PC-9 (cell line): Measurements from ENCODE around the gene GIMAP1. TPM values are rescaled to one million over a fixed set of nuclear protein-coding genes. Genes with fewer than 3 reads are reported as not detected.

Experiments used
- BruUV-seq: library from RNA; stranded (reverse); fragments of 400-500 nt; replicated peaks from 2 replicates; lab custom pipeline; 2021; lab: Mats Ljungman, UMichigan
- CTCF ChIA-PET: fragments of 300-600 bp; sonication (Branson Sonifier 250); formaldehyde crosslinking; loops from one replicate; lab custom pipeline; 2022; ENCODE audit warnings: antibody characterized with exemption; lab: Charles Lee
- POLR2A ChIA-PET: fragments of 300-600 bp; sonication (Branson Sonifier 250); formaldehyde crosslinking; loops from one replicate; lab custom pipeline; 2022; ENCODE audit warnings: antibody characterized with exemption; ENCODE audit not compliant: unreplicated experiment; lab: Charles Lee
- DNase-seq, 2 experiments: peaks; one replicate each; pipeline versions ENCODE4 v3.0.0 to v3.0.0-alpha.2; 2015 to 2022; ENCODE audit warnings: mixed read lengths in 1 of 2
- H2AFZ ChIP-seq: fragments of 200-600 bp; sonication (generic); 2 replicates; pipeline ENCODE4 v1.8.1; 2017; ENCODE audit warnings: antibody characterized with exemption
- H3F3A ChIP-seq: fragments of 200-600 bp; sonication (generic); 2 replicates; pipeline ENCODE4 v1.8.1; 2017; ENCODE audit warnings: antibody characterized with exemption, mild to moderate bottlenecking, low read depth; ENCODE audit not compliant: insufficient read depth
- H3K27ac ChIP-seq: fragments of 200-600 bp; sonication (generic); 2 replicates; pipeline ENCODE4 v1.6.1; 2016; ENCODE audit warnings: mixed run types
- H3K27me3 ChIP-seq: fragments of 200-600 bp; sonication (generic); 2 replicates; pipeline ENCODE4 v1.6.1; 2016; ENCODE audit warnings: low read depth, mixed run types; ENCODE audit not compliant: insufficient read depth
- H3K36me3 ChIP-seq: fragments of 200-600 bp; sonication (generic); 2 replicates; pipeline ENCODE4 v1.6.1; 2016; ENCODE audit warnings: low read depth, mixed run types
- H3K4me1 ChIP-seq: fragments of 200-600 bp; sonication (generic); replicated peaks from 2 replicates; pipeline ENCODE4 v1.6.1; 2016; ENCODE audit warnings: mixed run types; ENCODE audit not compliant: insufficient read depth
- H3K4me2 ChIP-seq: fragments of 200-600 bp; sonication (generic); 2 replicates; pipeline ENCODE4 v1.6.1; 2017; ENCODE audit warnings: mixed run types
- H3K4me3 ChIP-seq: fragments of 200-600 bp; sonication (generic); 2 replicates; pipeline ENCODE4 v1.6.1; 2016; ENCODE audit warnings: mixed run types
- H3K79me2 ChIP-seq: fragments of 200-600 bp; sonication (generic); 2 replicates; pipeline ENCODE4 v1.6.1; 2017; ENCODE audit warnings: low read depth, mixed run types
- H3K9me2 ChIP-seq: fragments of 200-600 bp; sonication (generic); 2 replicates; pipeline ENCODE4 v1.8.1; 2017; ENCODE audit warnings: mild to moderate bottlenecking; ENCODE audit not compliant: insufficient read depth
- H3K9me3 ChIP-seq: fragments of 200-600 bp; sonication (generic); 2 replicates; pipeline ENCODE4 v1.8.1; 2016; ENCODE audit warnings: low read depth; ENCODE audit not compliant: insufficient read depth
- H4K20me1 ChIP-seq: fragments of 200-600 bp; sonication (generic); 2 replicates; pipeline ENCODE4 v1.8.1; 2017; ENCODE audit not compliant: insufficient read depth
- CTCF ChIP-seq: fragments of 200-600 bp; sonication (generic); conservative IDR thresholded peaks from 2 replicates; pipeline ENCODE4 v1.6.1; 2017; ENCODE audit warnings: mixed run types, antibody characterized with exemption, mild to moderate bottlenecking, moderate library complexity
- EZH2 ChIP-seq: fragments of 200-600 bp; sonication (generic); IDR thresholded peaks from 2 replicates; pipeline ENCODE4 v1.8.0; 2017; ENCODE audit warnings: antibody characterized with exemption, low read depth
- intact Hi-C: fragments of 100-400 bp; cut with micrococcal nuclease; formaldehyde crosslinking; loops from one replicate; pipeline ENCODE4 v1.10.0; 2022; ENCODE audit not compliant: unreplicated experiment
- total RNA-seq: library from RNA; stranded (reverse); gene quantifications from 2 replicates; pipeline ENCODE4 v1.2.3, GENCODE V29; 2021

GIMAP1 gene
- total RNA-seq, 1 experiment from 2014 or later = not detected

GRCh38 chr7:150685219-150686029 is 31.0 kb upstream of the GIMAP1 start, which contains the start of gene GIMAP2:
GIMAP2 (plus strand) TSS chr7:150685706; CDS start chr7:150687060, 1,354 bp downstream.
- peak within 1 kb of the TSS; percentile 75 for H3K4me2 ChIP-seq
- peaks cover 32% of the 10 kb centered on the region; the same call in 1 of the 2 replicates for H3K27me3 ChIP-seq
- DNase-seq = no peak
- H2AFZ ChIP-seq = peak within 1 kb of the TSS; percentile 67
- intact Hi-C loops = no loop called here
- ChIA-PET POLR2A (no interaction called here), CTCF (no interaction called here)
- no peaks in the 10 kb centered on the region for H3K36me3 ChIP-seq
- H3K9me3 ChIP-seq = peaks cover 3% of the 10 kb centered on the region; the same call in 1 of the 2 replicates
- H4K20me1 ChIP-seq = no peaks in the 10 kb centered on the region
- H3K9me2 ChIP-seq = no peaks in the 10 kb centered on the region
- no peak within 1 kb of the TSS for H3K27ac ChIP-seq
- TF ChIP-seq CTCF (no peak), EZH2 (no peak)
- H3K4me1 ChIP-seq = no peaks in the 10 kb centered on the region
- H3F3A ChIP-seq = no peaks in the 10 kb centered on the region
- H3K4me3 ChIP-seq = peak within 1 kb of the TSS; percentile 46
- BruUV-seq = no TSS peak
- no peaks in the 10 kb centered on the region for H3K79me2 ChIP-seq

GRCh38 chr7:150686030-150686631 is 30.3 kb upstream of the GIMAP1 start:
- TF ChIP-seq EZH2 (no peak), CTCF (no peak)
- peaks cover 3% of the 10 kb centered on the region; the same call in 1 of the 2 replicates for H3K9me3 ChIP-seq
- peak overlapping the region; percentile 46 for H3K4me3 ChIP-seq
- no peaks in the 10 kb centered on the region for H4K20me1 ChIP-seq
- no peaks in the 10 kb centered on the region for H3K36me3 ChIP-seq
- ChIA-PET CTCF (no interaction called here), POLR2A (no interaction called here)
- peaks cover 38% of the 10 kb centered on the region; the same call in 1 of the 2 replicates for H3K27me3 ChIP-seq
- no peak overlapping the region for H3K27ac ChIP-seq
- intact Hi-C loops = no loop called here
- DNase-seq = no peak
- peak overlapping the region; percentile 75 for H3K4me2 ChIP-seq
- no TSS peak for BruUV-seq
- H3K4me1 ChIP-seq = no peaks in the 10 kb centered on the region
- H3K79me2 ChIP-seq = no peaks in the 10 kb centered on the region
- peak overlapping the region; percentile 67 for H2AFZ ChIP-seq
- no peaks in the 10 kb centered on the region for H3K9me2 ChIP-seq
- H3F3A ChIP-seq = no peaks in the 10 kb centered on the region

- POLR2A ChIA-PET = no interaction called here
- Histone ChIP-seq H3K4me2 (no peak overlapping the region), H3K9me3 (peaks cover 3% of the 10 kb centered on the region; the same call in 1 of the 2 replicates), H3K27ac (no peak overlapping the region), H3F3A (no peaks in the 10 kb centered on the region), H3K27me3 (peaks cover 54% of the 10 kb centered on the region), H3K4me3 (no peak overlapping the region), H3K36me3 (no peaks in the 10 kb centered on the region), H3K79me2 (no peaks in the 10 kb centered on the region), H3K9me2 (no peaks in the 10 kb centered on the region), H4K20me1 (no peaks in the 10 kb centered on the region), H3K4me1 (no peaks in the 10 kb centered on the region), H2AFZ (no peak overlapping the region)
- DNase-seq = no peak
- BruUV-seq = no TSS peak
- TF ChIP-seq CTCF (no peak), EZH2 (no peak)
- CTCF ChIA-PET = no interaction called here
- intact Hi-C loops = no loop called here
Observed at GRCh38 chr7:150688630-150689029, 27.8 kb upstream of the GIMAP1 start.
